Sciatic nerve (tissue), 2 donors: ENCODE results near the gene AMN1. TPM values are rescaled to one million over a fixed set of nuclear protein-coding genes. Genes with fewer than 3 reads are reported as not detected.
A peak's percentile ranks its signal among the peaks of the same experiment; 100 is the strongest.
"Not testable (repeated sequence)": the region's sequence is repeated elsewhere in the genome, so short reads cannot be mapped to it uniquely, and the experiment has no call there.

Experiments used
- ATAC-seq: fragments of 200-7000 bp; cut with Tn5 transposase; one replicate; pipeline ENCODE4 v1.9.1; 2020; ENCODE audit warnings: mild to moderate bottlenecking, moderate library complexity
- DNase-seq: peaks from one replicate; pipeline ENCODE4 v3.0.0-alpha.2; 2020; ENCODE audit warnings: low spot score
- intact Hi-C: fragments of 100-400 bp; cut with DNase I; formaldehyde crosslinking; loops from one replicate; pipeline ENCODE4 v1.14.2; 2022
- total RNA-seq: library from RNA; stranded (reverse); fragmentation: NEBNext Ultra II Directional; extraction: Animal tissue kit (Norgen Biotek cat#: 25700); gene quantifications from one replicate; pipeline ENCODE4 v1.2.1, GENCODE V29; 2021
- donor health status: DM: no; HTN: no; CAD: no.
- donor health status: DM: no; HTN: no; CAD: no.

The AMN1 gene
- total RNA-seq, 1 donor from 2014 or later, result 9.3 TPM

DNA sequence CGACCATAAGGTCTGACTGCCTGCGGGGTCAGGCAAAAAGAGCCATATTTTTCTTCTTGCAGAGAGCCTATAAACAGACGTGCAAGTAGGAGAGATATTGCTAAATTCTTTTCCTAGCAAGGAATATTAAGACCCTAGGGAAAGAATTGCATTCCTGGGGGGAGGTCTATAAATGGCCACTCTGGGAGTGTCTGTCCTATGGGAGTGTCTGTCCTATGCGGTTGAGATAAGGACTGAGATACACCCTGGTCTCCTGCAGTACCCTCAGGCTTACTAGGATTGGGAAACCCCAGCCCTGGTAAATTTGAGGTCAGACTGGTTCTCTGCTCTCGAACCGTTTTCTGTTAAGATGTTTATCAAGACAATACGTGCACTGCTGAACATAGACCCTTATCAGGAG, 20.7 kb downstream of the AMN1 start:
- ATAC-seq, intact Hi-C loops: not testable (repeated sequence)

DNA sequence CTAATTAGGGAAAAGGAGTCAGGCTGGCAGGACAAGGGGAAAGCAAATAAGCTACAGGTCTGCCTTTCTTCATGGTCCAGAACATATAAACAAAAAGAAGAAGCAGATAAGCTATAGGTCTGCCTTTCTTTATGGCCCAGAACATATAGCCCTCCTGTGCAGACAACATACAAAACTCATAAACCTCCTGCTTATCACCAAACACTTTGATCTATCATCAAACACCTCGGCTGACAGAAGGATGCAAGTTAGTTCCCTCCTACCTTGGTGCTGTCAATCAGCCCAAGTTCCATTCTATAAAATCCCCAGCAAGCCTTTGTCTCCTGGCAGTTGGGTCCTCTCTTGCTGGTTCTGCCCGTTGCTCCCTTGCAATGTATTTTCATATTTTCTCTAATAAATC, 23.2 kb downstream of the AMN1 start:
- no peak for DNase-seq
- intact Hi-C loops, result no loop called here
- no peak for ATAC-seq

More for the DNA sequence above, 20.7 kb downstream of the AMN1 start:
- not testable (repeated sequence) for DNase-seq

DNA sequence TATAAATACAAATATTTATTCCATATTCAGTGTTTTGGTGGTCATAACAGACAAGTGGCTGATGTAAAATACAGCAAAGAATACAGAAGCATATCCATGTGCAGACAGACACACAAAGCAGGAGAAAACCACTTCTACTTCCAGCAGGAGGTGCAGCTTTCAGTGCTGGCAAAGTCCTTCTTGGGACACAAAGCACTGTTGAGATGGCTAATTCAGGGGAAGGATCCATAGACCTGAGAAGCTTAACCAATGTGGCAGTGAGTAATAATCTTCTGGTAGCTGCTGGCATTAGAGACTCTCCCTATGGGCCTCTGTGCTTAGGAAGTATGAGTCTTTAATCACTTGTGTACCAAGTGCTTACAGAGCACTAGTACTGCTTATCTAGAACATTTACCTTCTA, 26.8 kb downstream of the AMN1 start:
- ATAC-seq (no peak), DNase-seq (no peak)
- intact Hi-C loops, result no loop called here

DNA sequence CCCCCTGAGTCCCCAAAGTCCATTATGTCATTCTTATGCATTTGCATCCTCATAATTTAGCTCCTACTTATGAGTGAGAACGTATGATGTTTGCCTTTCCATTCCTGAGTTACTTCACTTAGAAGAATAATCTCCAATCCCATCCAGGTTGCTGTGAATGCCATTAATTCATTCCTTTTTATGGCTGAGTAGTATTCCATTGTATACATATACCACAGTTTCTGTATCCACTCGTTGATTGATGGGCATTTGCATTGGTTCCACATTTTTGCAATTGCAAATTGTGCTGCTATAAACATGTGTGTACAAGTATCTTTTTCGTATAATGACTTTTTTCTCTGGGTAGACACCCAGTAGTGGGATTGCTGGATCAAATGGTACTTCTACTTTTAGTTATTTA, 38.9 kb downstream of the AMN1 start:
- not testable (repeated sequence) for DNase-seq, ATAC-seq
- intact Hi-C loops, result loop anchor here (5.0 kb wide), 1 partner anchor 188 kb away; no protein-coding TSS in a partner anchor

DNA sequence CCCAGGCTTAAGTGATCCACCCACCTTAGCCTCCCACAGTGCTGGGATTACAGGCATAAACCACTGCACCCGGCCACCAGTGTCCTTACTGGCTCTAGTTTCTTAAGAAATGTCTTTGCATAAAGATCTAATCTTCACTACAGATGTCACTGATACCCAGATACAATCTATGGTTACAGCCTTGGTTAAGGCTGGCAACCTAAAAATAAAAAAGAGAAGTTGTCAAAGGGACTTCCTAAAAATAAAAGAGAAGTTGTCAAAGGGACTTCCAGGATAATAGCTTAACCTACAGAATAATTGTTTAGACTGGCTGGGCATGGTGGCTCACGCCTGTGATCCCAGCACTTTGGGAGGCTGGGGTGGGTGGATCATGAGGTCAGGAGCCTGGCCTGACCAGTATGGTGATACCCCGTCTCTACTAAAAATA, 41.7 kb downstream of the AMN1 start:
- DNase-seq, result no peak
- intact Hi-C loops, result no loop called here
- ATAC-seq, result no peak

DNA sequence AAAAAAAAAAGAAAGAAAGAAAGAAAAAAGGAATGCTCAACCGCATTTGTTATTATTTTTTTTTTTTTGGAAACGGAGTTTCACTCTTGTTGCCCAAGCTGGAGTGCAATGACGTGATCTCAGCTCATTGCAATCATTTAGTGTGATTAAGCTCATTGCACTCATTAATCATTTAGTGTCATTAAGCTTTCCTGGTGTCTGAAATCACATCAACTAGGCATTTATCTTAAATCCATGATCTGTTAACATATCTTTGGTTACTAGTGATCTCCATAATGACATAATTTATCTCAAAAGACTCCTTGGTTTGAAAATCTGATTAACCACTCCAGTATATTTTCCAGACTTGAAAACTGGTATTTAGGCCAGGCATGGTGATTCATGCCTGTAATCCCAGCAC, 43.0 kb downstream of the AMN1 start:
- ATAC-seq, result no peak
- DNase-seq, result no peak
- intact Hi-C loops, result no loop called here

DNA sequence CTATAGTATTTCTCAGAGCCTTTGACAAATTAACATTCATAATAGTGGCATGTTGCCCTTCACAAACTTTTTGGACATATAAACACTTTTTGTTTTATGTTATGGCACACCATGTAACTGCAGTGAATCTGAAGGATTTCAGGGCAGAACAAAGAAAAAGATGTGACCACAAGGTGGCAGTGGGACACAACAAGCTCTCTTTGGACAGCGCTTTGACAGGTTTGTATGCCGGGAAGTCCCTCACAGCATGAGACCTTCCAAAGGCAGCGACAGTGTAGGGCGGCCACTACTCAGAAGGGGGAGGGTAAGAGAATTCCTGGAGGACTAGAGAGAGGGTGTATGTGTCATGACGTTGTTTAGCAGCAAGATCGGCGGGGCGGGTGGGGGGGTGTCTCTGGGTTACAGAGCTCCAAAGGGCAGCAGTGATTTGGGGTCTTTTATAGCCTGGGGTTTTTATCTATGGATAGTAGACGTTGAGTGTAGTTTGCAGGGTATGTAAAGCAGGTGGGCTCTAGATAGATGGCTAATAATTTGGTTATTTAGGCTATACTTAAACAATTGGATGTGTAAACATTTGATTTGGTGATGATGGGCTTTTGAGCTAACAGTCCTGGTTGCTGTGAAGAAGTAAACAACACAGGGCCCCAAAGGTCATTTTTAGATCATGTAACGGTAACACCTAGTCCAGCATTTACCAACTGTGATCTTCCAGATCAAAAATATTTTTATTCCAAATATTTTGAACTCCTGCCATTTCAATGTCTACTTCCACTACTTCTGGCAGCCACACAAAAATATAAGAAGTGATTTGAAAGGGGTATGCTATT, 46.5 kb downstream of the AMN1 start:
- DNase-seq, result no peak
- intact Hi-C loops, result no loop called here
- ATAC-seq, result peak; percentile 28

DNA sequence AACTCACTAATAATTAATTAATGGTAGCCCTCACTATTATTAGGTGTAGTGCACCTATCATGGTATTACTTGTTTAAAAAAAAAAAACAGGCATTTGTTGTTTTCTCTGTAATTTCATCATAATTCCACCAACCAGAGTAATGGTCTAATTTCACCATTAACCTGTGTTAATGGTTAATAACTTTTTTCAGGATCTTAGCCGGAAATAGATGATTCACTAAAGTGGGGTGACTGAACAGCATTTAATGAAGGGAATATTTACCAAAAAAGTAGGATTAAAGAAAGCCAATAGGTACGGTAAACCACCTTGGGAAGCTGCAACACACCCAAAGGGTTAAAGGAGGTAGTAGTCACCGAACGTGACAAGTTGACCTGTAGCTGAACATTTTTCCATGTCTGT, 56.3 kb downstream of the AMN1 start:
- ATAC-seq (no peak), DNase-seq (no peak)
- intact Hi-C loops, result no loop called here

DNA sequence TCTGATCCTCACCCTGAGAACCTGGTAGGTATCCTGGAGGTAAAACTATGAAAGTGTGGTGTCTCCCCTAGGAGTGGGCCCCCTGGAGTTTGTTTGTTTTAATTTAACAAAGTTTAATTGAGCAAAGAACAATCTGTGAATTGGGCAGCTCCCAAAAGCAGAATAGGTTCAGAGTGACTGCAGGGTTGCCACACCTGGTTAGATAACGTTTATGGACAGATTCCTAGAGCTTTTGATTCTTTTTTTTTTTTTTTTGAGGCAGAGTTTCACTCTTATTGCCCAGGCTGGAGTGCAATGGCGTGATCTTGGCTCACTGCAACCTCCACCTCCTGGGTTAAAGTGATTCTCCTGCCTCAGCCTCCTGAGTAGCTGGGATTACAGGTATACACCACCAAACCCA, 59.2 kb downstream of the AMN1 start:
- DNase-seq, ATAC-seq, intact Hi-C loops: not testable (repeated sequence)

DNA sequence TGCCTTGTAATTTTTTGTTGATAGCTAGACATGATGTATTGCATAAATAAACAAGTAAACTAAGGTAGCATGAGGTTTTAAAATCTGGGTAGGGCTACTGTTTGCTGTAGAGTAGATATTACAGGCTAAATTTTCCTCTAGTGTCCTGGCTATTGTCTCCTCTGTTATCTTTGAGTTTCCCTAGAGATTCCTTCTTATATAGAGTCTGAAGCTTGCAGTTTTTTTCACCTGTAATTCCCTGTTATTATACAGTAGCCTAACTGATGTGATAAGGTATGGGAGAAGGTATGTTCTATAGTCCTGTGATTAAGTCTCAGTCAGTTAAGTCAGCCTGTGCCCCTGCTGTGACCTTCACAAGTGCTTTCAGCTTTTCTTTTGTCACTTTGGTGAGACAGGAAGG, 59.8 kb downstream of the AMN1 start:
- ATAC-seq, result no peak
- DNase-seq, result no peak
- intact Hi-C loops, result no loop called here

DNA sequence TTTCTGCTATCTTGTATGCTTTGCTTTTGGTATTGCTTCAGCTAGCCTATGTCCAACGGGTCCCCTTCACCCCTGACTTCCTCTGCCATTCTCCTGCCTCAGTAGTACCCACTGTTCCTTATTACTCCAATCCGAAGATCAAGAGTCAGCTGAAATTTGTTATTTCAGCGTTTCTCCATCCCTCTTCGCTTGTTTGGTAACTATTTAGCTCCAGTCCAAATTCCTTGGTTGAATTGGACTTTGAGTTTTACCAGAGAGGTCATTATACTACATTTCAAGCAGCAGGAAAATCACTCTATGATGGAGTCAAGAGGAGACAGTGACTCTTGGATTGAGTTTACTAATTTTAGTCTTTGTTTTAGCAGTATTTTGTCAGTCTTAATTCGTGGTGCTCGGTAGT, 64.8 kb downstream of the AMN1 start:
- DNase-seq (no peak), ATAC-seq (no peak)
- intact Hi-C loops, result no loop called here

DNA sequence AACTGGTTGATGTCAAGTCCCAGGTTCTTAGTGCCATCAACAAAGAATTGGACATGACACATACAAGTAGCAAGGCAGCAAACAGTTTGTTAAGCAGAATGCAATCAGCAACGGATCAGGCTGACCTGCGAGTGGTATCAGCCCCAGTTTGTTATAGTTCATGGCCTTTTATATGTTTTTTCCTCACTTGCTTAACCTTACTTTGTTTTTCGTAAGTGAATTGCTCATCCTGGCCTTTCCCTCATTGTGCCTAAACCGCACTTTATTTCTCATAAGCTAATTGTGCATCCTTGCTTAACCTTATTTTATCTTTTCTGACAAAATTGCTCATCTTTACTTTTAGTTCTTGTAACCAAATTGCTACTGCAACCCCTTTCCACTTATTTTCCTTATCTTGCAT, 65.2 kb downstream of the AMN1 start:
- intact Hi-C loops, result no loop called here
- DNase-seq (no peak), ATAC-seq (no peak)

DNA sequence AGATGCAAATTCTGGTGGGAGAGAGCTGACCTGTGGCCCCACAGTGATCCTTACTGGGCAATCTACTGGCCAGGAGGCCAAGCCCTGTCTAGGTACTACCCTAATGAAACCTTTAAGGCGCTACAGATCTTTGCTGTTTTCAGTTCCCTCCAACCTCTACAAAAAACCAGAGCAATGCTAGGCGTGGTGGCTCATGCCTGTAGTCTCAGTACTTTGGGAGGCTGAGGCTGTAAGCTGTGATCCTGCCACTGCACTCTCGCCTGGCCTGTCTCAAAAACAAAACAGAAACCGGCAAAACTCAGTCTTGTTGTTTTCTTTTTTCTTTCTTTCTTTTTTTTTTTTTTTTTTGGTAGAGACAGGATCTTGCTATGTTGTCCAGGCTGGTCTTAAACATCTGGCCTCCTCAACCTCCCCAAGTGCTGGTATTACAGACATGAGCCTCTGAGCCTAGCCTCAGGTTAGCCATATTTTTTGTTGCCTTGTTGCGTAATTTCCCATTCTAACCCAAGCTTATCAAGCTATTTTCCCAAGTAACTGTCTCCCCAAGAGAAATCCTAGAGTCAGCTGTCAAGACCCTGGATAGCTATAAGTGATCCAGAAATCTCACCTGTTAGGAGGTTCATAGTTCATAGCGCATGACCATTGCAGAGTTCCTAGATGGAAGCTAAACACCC, 66.5 kb downstream of the AMN1 start:
- intact Hi-C loops, result no loop called here
- no peak for ATAC-seq
- no peak for DNase-seq

DNA sequence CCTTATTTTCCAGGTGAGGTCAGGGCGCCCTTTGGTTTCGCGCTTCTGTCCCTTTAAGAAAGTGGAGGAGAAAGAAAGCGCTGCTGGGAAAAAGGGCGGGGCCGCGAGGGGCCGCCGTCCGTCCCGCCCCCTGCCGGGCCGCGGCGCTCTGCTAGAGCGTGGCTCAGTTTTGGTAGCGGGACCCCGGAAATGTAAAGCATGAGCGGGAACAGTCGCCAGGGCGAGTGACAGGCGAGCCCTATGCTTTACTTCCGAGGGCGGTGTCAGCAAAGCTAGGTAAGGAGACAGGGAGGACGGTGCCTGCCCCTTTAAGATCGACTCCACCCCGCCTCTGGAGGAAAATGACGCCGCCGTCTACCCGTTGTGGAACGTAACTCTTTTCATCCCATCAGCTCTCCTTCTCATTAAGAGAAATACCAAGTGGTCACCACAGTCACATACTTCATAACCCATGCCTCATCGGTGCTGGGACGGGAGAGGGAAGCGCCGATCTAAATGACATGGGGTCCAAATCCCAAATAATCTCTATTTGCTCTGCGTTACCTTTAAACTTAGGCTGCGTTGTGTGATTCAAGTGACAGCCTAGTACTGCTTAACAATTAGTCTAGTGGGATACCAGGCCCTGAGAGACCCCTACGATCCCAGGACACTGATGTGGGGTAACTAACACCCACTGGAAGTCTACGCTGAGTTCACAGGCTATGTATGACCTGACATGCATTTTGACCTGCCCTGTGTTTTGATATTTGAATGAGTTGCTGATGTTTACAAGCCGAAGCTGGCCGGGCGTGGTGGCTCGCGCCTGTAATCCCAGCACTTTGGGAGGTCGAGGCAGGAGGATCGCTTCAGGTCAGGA, 69.5 kb downstream of the AMN1 start, which contains the start of gene ETFBKMT:
TSS of gene ETFBKMT (plus strand) at position 602 of the 856 bp plus-strand sequence. CDS start 2,266 bp downstream, outside the sequence.
- ATAC-seq (peak; percentile 96), DNase-seq (peak; percentile 91)

DNA sequence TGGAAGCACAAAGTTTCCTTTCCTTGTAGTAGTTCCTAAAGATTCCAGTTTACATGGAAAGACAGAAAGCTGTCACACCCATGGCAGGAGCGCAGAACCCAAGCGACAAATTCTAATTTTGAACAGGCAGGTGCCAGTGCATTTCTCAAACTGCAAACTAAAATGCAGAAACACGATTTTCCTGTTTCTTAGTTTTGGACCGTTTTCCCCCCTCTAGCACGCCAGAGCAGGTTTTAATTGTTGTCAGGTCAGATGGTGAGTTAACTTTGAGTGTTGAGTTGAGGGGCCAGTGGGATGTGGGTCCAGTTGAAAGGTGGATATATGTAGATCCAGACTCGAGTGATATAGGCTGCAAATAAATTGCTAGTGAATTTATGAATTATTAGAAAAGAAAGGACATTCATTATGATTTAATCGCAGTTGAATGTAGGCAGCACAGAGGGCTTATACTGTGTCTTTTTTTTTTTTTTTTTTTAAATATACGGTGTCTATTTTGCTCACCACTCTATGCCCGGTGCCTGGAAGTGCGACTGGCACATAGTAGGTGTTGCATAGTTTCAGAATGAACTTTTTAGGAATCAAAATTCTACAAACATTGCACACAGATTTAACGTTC, 70.2 kb downstream of the AMN1 start:
- intact Hi-C loops, result no loop called here
- ATAC-seq (no peak), DNase-seq (no peak)

More for the DNA sequence above, 69.5 kb downstream of the AMN1 start, which contains the start of gene ETFBKMT:
- intact Hi-C loops, result no loop called here

DNA sequence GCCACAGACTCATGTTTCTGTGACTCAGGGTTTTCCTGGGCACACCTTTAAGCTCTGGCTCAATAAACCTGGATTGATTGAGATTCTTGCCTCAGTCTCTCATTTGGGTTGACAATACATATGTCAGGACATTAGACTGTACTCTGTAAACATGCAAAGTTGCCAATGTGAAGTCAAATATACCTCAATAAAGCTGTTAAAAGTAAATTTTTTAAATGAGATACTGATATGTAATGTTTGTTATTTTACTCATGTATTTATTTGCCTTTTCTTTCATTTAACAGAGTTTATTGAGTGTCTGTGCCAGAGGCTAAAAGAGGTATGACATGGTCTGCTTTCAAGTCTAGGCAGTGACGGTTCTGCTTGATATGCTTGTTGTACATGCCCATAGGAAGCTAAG, 73.0 kb downstream of the AMN1 start:
- DNase-seq, result no peak
- intact Hi-C loops, result no loop called here
- ATAC-seq, result no peak

DNA sequence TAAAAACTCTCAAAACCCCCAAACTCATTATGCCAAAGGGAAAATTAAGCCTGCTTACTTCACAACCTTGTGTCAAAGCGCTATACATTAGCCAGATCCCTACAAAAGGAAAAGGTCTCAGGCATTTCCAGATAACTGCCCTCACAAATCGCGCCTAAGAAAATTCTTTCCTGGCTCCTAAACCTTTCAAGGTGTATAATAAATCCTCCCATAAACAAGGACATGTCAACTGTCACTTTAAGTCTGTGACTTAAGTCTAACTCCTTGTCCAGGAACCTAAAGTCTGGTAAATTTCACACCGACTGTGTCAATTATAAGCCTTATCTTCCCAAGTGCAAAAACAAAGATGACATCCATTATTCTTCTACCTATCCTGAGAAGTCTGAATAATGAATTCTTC, 73.6 kb downstream of the AMN1 start:
- ATAC-seq (no peak), DNase-seq (no peak)
- intact Hi-C loops, result no loop called here

DNA sequence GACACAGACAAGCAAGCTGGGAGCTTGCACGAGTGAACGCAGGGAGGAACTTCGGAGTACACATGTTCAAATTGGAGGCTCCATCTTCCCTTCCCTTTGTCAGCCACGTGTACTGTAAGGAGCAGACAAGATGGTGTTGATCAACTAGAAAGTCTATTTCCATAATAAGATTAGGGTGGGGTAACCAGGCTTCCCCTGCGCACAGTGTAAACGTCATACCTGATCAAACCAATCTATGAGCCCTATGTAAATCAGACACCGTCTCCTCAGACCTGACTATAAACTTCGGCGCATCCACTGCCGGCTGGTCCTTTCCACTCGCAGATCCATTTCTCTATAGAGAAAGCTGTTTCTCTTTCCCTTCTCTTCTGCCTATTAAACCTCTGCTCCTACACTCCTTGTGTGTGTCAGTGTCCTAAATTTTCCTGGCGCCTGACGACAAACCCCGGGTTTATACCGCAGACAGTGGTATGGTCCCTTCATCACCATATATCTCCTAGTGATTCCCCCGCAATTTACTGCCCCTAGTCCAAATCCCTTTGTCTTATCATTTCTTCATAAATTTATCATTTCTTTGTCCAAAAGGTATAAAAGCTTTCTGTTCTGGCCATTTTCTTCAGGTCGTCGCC, 76.8 kb downstream of the AMN1 start:
- intact Hi-C loops, result no loop called here
- no peak for DNase-seq
- ATAC-seq, result no peak

DNA sequence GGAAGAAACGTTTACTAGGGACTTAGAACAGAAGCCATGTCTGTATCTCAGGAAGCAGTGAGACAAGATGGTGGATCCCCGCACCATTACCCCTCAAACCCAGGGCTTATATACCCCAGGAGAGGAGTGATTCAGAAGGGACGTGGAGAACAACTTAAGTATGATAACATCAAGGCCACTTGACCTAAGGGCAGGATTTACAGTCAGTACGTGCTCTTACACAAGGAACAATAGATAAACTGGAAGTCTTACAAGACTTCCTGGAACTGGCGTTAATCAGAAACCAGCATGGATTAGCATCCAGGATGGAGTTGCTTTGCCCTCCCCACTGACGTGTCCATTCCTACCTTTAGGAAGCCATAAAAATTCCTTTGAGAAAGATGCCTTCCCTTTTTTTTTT, 77.9 kb downstream of the AMN1 start:
- DNase-seq, result no peak
- ATAC-seq, result no peak
- intact Hi-C loops, result no loop called here
